Transverse colon (tissue), 4 donors: Measurements from ENCODE around the gene CRMP1.

Experiments used
- EP300 ChIP-seq: sonication (generic); formaldehyde crosslinking; IDR thresholded peaks from one replicate; pipeline ENCODE4 v1.6.1; 2017; ENCODE audit warnings: antibody characterized with exemption, low read depth
- POLR2A ChIP-seq: fragments of 450-650 bp; IDR thresholded peaks from one replicate; pipeline ENCODE4 v1.6.1; 2016; ENCODE audit warnings: antibody characterized with exemption, mild to moderate bottlenecking, moderate library complexity
- POLR2AphosphoS5 ChIP-seq, 3 donors: sonication (generic); formaldehyde crosslinking; IDR thresholded peaks; one replicate each; pipeline ENCODE4 v1.6.1; 2016; ENCODE audit warnings: antibody characterized with exemption in 3 of 3
- TF ChIP-seq, protein P1 (sequence below), 5 experiments: fragments of 200-600 bp in 3 of 5; fragments of 450-650 bp in 2 of 5; sonication (generic) in 3 of 5; IDR thresholded peaks; 1 replicate in 2 of 5; 2 replicates in 3 of 5; pipeline ENCODE4 v1.5.1; 2016 to 2017; ENCODE audit warnings: antibody characterized with exemption in 5 of 5, inconsistent platforms in 3 of 5, mild to moderate bottlenecking in 2 of 5, moderate library complexity in 1 of 5

DNA sequence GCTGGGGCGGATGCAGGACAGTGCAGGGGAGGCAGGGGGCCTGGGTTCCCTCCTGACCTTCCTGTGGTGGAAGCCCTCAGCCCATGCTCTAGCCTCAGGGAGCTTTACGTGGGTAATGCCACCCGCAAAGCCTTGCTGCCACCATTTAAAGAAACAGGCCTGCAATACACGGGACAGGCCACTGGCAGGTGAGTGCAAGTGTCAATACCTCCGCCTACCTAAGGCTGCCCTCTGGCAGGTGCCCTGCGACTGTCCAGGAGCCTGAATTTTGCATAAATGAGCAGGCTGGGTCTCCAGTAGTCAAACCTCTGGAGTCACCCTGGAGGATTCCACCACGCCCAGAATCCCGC is 5.9 kb downstream of the CRMP1 start:
- no peak for TF ChIP-seq EP300
- no peak for TF ChIP-seq POLR2A
- TF ChIP-seq, protein P1, sequence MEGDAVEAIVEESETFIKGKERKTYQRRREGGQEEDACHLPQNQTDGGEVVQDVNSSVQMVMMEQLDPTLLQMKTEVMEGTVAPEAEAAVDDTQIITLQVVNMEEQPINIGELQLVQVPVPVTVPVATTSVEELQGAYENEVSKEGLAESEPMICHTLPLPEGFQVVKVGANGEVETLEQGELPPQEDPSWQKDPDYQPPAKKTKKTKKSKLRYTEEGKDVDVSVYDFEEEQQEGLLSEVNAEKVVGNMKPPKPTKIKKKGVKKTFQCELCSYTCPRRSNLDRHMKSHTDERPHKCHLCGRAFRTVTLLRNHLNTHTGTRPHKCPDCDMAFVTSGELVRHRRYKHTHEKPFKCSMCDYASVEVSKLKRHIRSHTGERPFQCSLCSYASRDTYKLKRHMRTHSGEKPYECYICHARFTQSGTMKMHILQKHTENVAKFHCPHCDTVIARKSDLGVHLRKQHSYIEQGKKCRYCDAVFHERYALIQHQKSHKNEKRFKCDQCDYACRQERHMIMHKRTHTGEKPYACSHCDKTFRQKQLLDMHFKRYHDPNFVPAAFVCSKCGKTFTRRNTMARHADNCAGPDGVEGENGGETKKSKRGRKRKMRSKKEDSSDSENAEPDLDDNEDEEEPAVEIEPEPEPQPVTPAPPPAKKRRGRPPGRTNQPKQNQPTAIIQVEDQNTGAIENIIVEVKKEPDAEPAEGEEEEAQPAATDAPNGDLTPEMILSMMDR (IDR thresholded peaks at IDR 0.05): no peak
- TF ChIP-seq POLR2AphosphoS5 (IDR thresholded peaks at IDR 0.05): no peak
